Mesothelial cell of epicardium (in vitro differentiated cells): ENCODE measurements around the gene CPT1B. TPM values are rescaled to one million over a fixed set of nuclear protein-coding genes. Genes with fewer than 3 reads are reported as not detected.

Source experiments
- DNase-seq, 2 experiments: peaks; one replicate each; pipeline ENCODE4 v3.0.0; 2021; ENCODE audit warnings: low spot score in 2 of 2; ENCODE audit not compliant: unreplicated experiment in 2 of 2
- H3K27ac Mint-ChIP-seq: 2 replicates; pipeline ENCODE4 v1.8.0; 2021; ENCODE audit warnings: mixed read lengths
- H3K27me3 Mint-ChIP-seq: 2 replicates; pipeline ENCODE4 v1.8.0; 2021; ENCODE audit warnings: low read depth, mixed read lengths
- H3K36me3 Mint-ChIP-seq: 2 replicates; pipeline ENCODE4 v1.8.0; 2021; ENCODE audit warnings: mixed read lengths
- H3K4me1 Mint-ChIP-seq: 2 replicates; pipeline ENCODE4 v1.8.0; 2021; ENCODE audit warnings: mixed read lengths
- H3K4me3 Mint-ChIP-seq: 2 replicates; pipeline ENCODE4 v1.8.0; 2021; ENCODE audit warnings: mild to moderate bottlenecking, moderate library complexity, mixed read lengths
- H3K9me3 Mint-ChIP-seq: 2 replicates; pipeline ENCODE4 v1.8.0; 2021; ENCODE audit warnings: mixed read lengths
- CTCF ChIP-seq: fragments of 200-600 bp; sonication (generic); IDR thresholded peaks from one replicate; pipeline ENCODE4 v1.5.0; 2021; ENCODE audit warnings: antibody characterized with exemption; ENCODE audit not compliant: unreplicated experiment
- total RNA-seq: library from RNA; stranded (reverse); gene quantifications from 3 replicates; pipeline ENCODE4 v1.2.1, GENCODE V29; 2021

The CPT1B gene
- total RNA-seq, 1 donor from 2014 or later: 109 TPM

GRCh38 chr22:50625131-50625567 lies 46.9 kb upstream of the CPT1B start:
- no peak overlapping the region for H3K4me3 Mint-ChIP-seq
- DNase-seq: no peak

DNA sequence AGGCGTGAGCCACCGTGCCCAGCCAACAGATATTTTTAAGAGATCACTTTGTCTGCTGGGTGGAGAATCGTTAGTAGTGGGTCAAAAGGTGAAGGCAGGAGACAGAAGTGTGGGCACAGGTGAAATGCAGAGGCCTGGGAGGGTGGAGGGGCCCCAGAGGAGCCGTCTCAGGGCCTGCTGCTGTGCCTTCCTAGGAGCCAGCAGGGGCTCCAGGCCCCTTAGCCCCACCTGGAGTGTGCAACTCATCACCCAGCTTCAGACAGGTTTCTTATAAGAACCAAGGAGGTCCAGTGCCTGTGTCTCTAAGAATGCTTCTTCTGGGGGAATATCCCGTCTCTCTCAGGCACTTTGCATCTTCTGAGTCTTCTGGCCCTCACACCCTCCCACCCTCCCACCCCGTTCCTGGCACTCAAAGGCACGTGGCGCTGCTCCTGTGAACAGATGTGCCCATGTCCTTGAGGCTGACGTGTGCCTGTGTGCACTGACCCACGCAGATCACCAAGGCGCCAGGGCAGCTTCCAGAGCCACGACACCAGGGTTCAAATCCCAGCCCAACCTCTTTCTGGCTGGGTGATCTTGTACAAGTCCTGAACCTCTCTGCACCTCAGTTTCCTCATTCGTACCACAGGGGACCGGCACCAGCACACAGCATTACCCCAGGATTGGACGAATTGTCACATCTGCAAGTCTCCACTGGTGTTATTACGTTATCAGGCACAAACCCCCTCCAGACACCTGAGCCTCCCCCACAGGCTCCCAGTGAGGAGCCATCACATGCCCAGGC lies 46.3 kb upstream of the CPT1B start:
- Mint-ChIP-seq H3K27ac (no peak overlapping the region), H3K4me3 (no peak overlapping the region), H3K9me3 (no peaks in the 10 kb centered on the region), H3K4me1 (peaks cover 35% of the 10 kb centered on the region), H3K27me3 (peaks cover 2% of the 10 kb centered on the region), H3K36me3 (no peaks in the 10 kb centered on the region)
- no peak for TF ChIP-seq CTCF
- no peak for DNase-seq

More at GRCh38 chr22:50625131-50625567, 46.9 kb upstream of the CPT1B start:
- Mint-ChIP-seq H3K27ac (no peak overlapping the region), H3K27me3 (no peaks in the 10 kb centered on the region), H3K9me3 (no peaks in the 10 kb centered on the region), H3K4me1 (peaks cover 38% of the 10 kb centered on the region), H3K36me3 (no peaks in the 10 kb centered on the region)
- no peak for TF ChIP-seq CTCF

DNA sequence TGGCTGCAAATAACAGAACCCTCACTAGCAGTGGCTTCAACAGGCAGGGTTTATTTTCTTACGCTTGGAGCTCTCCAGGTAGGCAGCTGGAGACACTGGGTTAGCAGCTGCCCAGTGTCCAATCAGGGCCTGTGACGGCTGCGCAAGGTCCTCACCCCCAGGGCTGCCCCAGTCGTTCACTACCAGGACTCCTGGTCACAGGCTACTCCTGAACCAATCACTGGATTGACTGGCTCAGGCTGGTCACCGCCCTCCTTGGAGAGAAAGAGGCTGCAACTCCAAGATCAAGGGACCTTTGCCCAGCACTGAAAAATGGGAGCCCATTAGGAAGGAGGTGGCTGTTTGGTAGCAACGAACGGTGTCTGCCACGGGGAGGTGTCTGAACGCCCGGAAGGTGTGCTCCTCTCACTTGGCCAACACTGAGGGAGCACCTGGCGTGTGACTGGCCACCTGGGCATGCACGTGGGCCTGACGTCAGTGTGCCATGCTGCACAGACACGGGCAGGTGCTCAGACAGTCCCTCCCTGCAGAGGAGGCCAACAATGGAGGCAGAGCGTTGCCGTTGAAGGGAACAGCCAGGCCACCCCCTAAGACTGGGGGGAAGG lies 44.6 kb upstream of the CPT1B start:
- TF ChIP-seq CTCF: no peak
- Mint-ChIP-seq H3K27ac (no peak overlapping the region), H3K4me3 (no peak overlapping the region), H3K9me3 (no peaks in the 10 kb centered on the region), H3K27me3 (peaks cover 9% of the 10 kb centered on the region), H3K36me3 (no peaks in the 10 kb centered on the region), H3K4me1 (peaks cover 23% of the 10 kb centered on the region)
- no peak for DNase-seq

- TF ChIP-seq CTCF: no peak
- Mint-ChIP-seq H3K36me3 (no peaks in the 10 kb centered on the region), H3K27ac (peak overlapping the region; percentile 61), H3K4me3 (peak overlapping the region; percentile 50), H3K4me1 (peaks cover 23% of the 10 kb centered on the region), H3K9me3 (no peaks in the 10 kb centered on the region), H3K27me3 (peaks cover 11% of the 10 kb centered on the region)
- no peak for DNase-seq
Observed at GRCh38 chr22:50621948-50622722, 43.9 kb upstream of the CPT1B start.

DNA sequence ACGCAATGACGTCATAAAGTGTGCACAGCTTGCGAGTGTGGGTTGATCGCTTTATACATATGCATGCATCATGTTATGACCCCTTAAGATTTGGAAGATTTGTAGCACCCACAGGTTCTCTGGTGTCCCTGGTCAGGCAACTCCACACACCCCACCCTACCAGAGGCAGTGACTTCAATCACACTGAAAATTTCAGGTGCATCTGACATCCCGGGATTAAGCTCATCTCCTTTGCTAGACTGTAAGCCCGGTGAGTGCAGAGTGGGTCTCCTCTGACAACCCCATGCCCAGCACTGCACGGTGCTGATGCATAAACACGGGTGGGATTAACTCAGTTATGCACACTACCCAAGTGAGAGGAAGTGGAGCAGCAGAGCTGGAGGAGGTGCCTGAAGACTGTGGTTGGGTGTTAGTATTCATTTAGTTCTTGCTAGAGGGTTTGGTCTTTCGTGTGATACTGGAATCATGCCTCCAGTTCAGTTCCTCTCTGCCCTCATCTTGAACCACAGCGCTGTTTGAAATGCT lies 43.2 kb upstream of the CPT1B start:
- no peaks in the 10 kb centered on the region for H3K9me3 Mint-ChIP-seq
- H3K27me3 Mint-ChIP-seq: peaks cover 11% of the 10 kb centered on the region
- H3K4me1 Mint-ChIP-seq: peaks cover 23% of the 10 kb centered on the region
- peak overlapping the region; percentile 50 for H3K4me3 Mint-ChIP-seq
- H3K36me3 Mint-ChIP-seq: no peaks in the 10 kb centered on the region
- no peak for TF ChIP-seq CTCF
- DNase-seq: no peak
- peak overlapping the region; percentile 61 for H3K27ac Mint-ChIP-seq
